Upper lobe of left lung (tissue), 6 donors: ENCODE results near the gene ADAP2. TPM values are rescaled to one million over a fixed set of nuclear protein-coding genes. Genes with fewer than 3 reads are reported as not detected.
"Not testable (repeated sequence)": the region's sequence is repeated elsewhere in the genome, so short reads cannot be mapped to it uniquely, and the experiment has no call there.

ENCODE experiments used
- ATAC-seq, 2 donors: fragments of 200-7000 bp; cut with Tn5 transposase; one replicate each; pipeline ENCODE4 v1.9.1; 2022; ENCODE audit warnings: mild to moderate bottlenecking in 2 of 2, moderate library complexity in 2 of 2; ENCODE audit not compliant: low FRiP score in 2 of 2
- DNase-seq, 2 donors: peaks; one replicate each; pipeline ENCODE4 v3.0.0-alpha.2; 2019 to 2020
- H3K27ac ChIP-seq, 4 donors: fragments of 200-600 bp; sonication (generic); one replicate each; pipeline ENCODE4 v1.5.1; 2016 to 2019
- H3K27me3 ChIP-seq, 4 donors: fragments of 200-600 bp; sonication (generic); one replicate each; pipeline ENCODE4 v1.5.1; 2017 to 2019
- H3K36me3 ChIP-seq, 4 donors: fragments of 200-600 bp; sonication (generic); one replicate each; pipeline ENCODE4 v1.5.1; 2016 to 2019
- H3K4me1 ChIP-seq, 4 donors: fragments of 200-600 bp; sonication (generic); one replicate each; pipeline ENCODE4 v1.5.1; 2018 to 2019
- H3K4me3 ChIP-seq, 4 donors: fragments of 200-600 bp; sonication (generic); one replicate each; pipeline ENCODE4 v1.5.1; 2017 to 2019; ENCODE audit warnings: mild to moderate bottlenecking in 2 of 4, moderate library complexity in 1 of 4
- H3K9me3 ChIP-seq, 4 donors: fragments of 200-600 bp; sonication (generic); one replicate each; pipeline ENCODE4 v1.5.1; 2018 to 2019
- EP300 ChIP-seq, 4 donors: sonication (generic); formaldehyde crosslinking; IDR thresholded peaks; one replicate each; pipeline ENCODE4 v1.5.1; 2017; ENCODE audit warnings: antibody characterized with exemption in 4 of 4, control low read depth in 2 of 4
- POLR2A ChIP-seq, 4 donors: fragments of 450-650 bp; IDR thresholded peaks; one replicate each; pipeline ENCODE4 v1.5.1; 2016 to 2017; ENCODE audit warnings: antibody characterized with exemption in 4 of 4, mild to moderate bottlenecking in 2 of 4
- POLR2AphosphoS5 ChIP-seq, 2 donors: sonication (generic); formaldehyde crosslinking; IDR thresholded peaks; one replicate each; pipeline ENCODE4 v1.5.1; 2017; ENCODE audit warnings: antibody characterized with exemption in 2 of 2
- WGBS, 2 donors: methylation state at CpG; one replicate each; pipeline ENCODE4 v1.1.5; 2017 to 2018; 5-methylcytosine and 5-hydroxymethylcytosine counted together
- total RNA-seq, 6 donors: library from RNA; depleted of rRNA in 4 of 6; stranded (reverse); fragments of >200 nt in 4 of 6; gene quantifications; one replicate each; pipeline versions ENCODE4 v1.1.0 to v1.2.1, GENCODE V29; 2016 to 2021
- TF ChIP-seq, protein P1 (sequence below), 6 experiments: fragments of 450-650 bp in 4 of 6; fragments of 200-600 bp in 2 of 6; sonication (generic) in 2 of 6; IDR thresholded peaks; one replicate each; pipeline ENCODE4 v1.5.1; 2016 to 2019; ENCODE audit warnings: antibody characterized with exemption in 6 of 6
- donor health status: DM: no; HTN: no; CAD: no; lungs with moderate emphysema.
- donor health status: DM: no; HTN: yes; CAD: no; lungs with severe emphysema.

ADAP2 gene
- total RNA-seq, 6 donors from 2014 or later = 15.8 to 54.5 (median 25.2) TPM

DNA sequence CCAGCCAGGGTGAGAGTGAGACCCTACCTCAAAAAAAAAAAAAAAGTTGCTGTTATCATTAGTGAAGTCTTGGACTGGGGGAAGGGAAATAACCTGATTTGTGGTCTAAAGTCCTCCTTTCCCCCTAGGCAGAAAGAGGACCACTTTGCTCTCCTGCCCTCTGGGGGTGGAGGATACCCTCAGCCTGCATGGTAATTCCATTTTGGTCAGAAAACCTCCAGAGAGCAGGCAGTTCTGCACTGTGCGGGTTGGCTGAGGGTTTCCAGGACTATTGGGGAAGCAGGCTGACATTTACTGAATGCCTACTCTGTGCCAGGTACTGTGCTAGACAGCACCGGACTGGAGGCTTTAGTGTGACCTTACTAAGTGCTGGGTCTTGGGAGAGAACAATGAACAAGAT lies 2.6 kb downstream of the ADAP2 start:
- TF ChIP-seq POLR2AphosphoS5 (IDR thresholded peaks at IDR 0.05) = no peak
- TF ChIP-seq, protein P1, sequence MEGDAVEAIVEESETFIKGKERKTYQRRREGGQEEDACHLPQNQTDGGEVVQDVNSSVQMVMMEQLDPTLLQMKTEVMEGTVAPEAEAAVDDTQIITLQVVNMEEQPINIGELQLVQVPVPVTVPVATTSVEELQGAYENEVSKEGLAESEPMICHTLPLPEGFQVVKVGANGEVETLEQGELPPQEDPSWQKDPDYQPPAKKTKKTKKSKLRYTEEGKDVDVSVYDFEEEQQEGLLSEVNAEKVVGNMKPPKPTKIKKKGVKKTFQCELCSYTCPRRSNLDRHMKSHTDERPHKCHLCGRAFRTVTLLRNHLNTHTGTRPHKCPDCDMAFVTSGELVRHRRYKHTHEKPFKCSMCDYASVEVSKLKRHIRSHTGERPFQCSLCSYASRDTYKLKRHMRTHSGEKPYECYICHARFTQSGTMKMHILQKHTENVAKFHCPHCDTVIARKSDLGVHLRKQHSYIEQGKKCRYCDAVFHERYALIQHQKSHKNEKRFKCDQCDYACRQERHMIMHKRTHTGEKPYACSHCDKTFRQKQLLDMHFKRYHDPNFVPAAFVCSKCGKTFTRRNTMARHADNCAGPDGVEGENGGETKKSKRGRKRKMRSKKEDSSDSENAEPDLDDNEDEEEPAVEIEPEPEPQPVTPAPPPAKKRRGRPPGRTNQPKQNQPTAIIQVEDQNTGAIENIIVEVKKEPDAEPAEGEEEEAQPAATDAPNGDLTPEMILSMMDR (IDR thresholded peaks at IDR 0.05) = no peak
- TF ChIP-seq EP300 (IDR thresholded peaks at IDR 0.05) = no peak
- TF ChIP-seq POLR2A (IDR thresholded peaks at IDR 0.05) = no peak
- Histone ChIP-seq H3K36me3 (no peaks in the 10 kb centered on the region), H3K27ac (no peak overlapping the region), H3K4me1 (peaks cover 9 to 23% (median 17%) of the 10 kb centered on the region in 4 donors), H3K4me3 (no peak overlapping the region), H3K27me3 (peaks cover 0 to 12% (median 6%) of the 10 kb centered on the region in 4 donors), H3K9me3 (no peaks in the 10 kb centered on the region)
- ATAC-seq = no peak
- DNase-seq = no peak
- 75 to 81% methylated on average over 2 of the region's 2 CpGs for whole genome bisulfite sequencing, 2 donors

- Histone ChIP-seq H3K27ac (no peak overlapping the region), H3K27me3 (peaks cover 0 to 12% (median 6%) of the 10 kb centered on the region in 4 donors), H3K9me3 (no peaks in the 10 kb centered on the region), H3K36me3 (no peaks in the 10 kb centered on the region), H3K4me1 (peaks cover 9 to 15% (median 14%) of the 10 kb centered on the region in 4 donors), H3K4me3 (no peak overlapping the region)
- WGBS, 2 donors = 73 to 82% methylated on average over 6 of the region's 6 CpGs
- ATAC-seq (no peak), DNase-seq (no peak)
- no peak for TF ChIP-seq EP300 (IDR thresholded peaks at IDR 0.05)
- TF ChIP-seq, protein P1 (IDR thresholded peaks at IDR 0.05) = no peak
- no peak for TF ChIP-seq POLR2AphosphoS5 (IDR thresholded peaks at IDR 0.05)
- TF ChIP-seq POLR2A (IDR thresholded peaks at IDR 0.05) = no peak
Observed at GRCh38 chr17:30926516-30926915, 4.8 kb downstream of the ADAP2 start.

DNA sequence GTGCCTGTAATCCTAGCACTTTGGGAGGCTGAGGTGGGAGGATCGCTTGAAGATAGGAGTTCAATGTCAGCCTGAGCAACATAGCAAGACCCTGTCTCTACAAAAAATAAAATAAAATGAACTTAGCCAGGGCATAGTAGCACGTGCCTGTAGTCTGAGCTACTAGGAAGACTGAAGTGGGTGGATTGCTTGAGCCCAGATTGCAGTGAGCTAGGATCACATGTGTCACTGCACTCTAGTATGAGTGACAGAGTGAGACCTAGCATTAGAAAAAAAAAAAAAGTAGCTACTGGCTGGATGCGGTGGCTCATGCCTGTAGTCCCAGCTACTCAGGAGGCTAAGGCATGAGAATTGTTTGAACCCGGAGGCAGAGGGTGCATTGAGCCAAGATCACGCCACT lies 6.0 kb downstream of the ADAP2 start:
- WGBS, 2 donors = 90 to 92% methylated on average over 5 of the region's 5 CpGs
- ATAC-seq (no peak), DNase-seq (no peak)
- no peaks in the 10 kb centered on the region for H3K9me3 ChIP-seq
- H3K27me3 ChIP-seq = peaks cover 0 to 2% (median under 1%) of the 10 kb centered on the region in 4 donors
- peaks cover 1 to 4% (median 2%) of the 10 kb centered on the region in 4 donors for H3K4me1 ChIP-seq
- no peak overlapping the region for H3K27ac ChIP-seq
- H3K4me3 ChIP-seq = no peak overlapping the region
- H3K36me3 ChIP-seq = peaks cover 0 to 3% (median 0%) of the 10 kb centered on the region in 4 donors
- TF ChIP-seq, protein P1 (IDR thresholded peaks at IDR 0.05) = no peak
- TF ChIP-seq POLR2A (IDR thresholded peaks at IDR 0.05) = no peak
- no peak for TF ChIP-seq EP300 (IDR thresholded peaks at IDR 0.05)
- TF ChIP-seq POLR2AphosphoS5 (IDR thresholded peaks at IDR 0.05) = no peak

DNA sequence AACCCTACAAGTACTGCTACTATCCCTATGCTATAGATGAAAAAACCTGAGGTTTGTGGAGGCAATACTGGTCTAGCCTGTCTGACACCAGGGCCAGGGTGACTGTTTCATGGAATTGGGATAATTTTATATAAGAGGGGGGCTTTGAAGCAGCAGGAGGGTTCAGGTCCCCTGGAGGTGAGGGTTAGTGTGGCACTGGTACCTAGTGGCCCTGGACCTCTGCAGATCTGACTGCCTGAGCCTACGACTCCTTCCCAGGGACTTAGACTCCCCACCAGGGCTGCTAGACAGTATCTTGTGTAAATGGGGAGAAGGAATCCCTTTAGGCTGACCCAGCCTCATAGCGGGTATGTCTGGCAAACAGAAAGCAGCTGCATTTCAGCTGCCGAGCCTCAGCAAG lies 6.8 kb downstream of the ADAP2 start:
- ATAC-seq (no peak), DNase-seq (no peak)
- Histone ChIP-seq H3K4me1 (no peaks in the 10 kb centered on the region), H3K27ac (no peak overlapping the region), H3K4me3 (no peak overlapping the region), H3K27me3 (no peaks in the 10 kb centered on the region), H3K36me3 (peaks cover 0 to 4% (median 0%) of the 10 kb centered on the region in 4 donors), H3K9me3 (no peaks in the 10 kb centered on the region)
- 85 to 87% methylated on average over 3 of the region's 3 CpGs for WGBS, 2 donors
- TF ChIP-seq POLR2AphosphoS5 (IDR thresholded peaks at IDR 0.05) (no peak), EP300 (IDR thresholded peaks at IDR 0.05) (no peak), POLR2A (IDR thresholded peaks at IDR 0.05) (no peak)
- TF ChIP-seq, protein P1 (IDR thresholded peaks at IDR 0.05) = no peak

DNA sequence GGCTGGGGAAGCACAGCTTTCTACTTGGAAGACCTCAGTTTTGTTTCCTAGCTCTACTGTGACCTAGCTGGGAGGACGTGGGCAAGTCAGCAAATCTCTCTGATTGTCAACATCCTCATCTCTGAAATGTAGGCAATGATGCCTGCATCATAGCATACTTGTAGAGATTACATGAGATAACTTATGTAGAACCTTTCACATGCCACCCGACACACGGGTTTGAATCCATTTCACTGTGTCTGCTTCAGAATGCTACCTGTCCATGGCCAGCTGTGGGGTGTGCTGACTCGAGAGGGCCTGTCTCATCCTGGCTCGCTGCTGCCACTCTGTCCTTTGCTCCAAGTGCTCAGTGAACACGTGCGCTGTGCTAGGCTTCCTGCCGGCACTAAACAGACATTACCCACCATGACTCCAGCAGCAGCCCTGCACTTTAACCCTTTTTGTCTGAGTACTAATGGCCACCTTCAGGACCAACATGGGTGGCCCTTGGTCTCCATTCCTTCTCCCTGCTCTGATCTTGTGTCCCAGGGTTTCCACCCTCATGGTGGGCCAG lies 7.4 kb downstream of the ADAP2 start:
- H3K27ac ChIP-seq = no peak overlapping the region
- WGBS, 2 donors = 68 to 75% methylated on average over 8 of the region's 8 CpGs
- no peaks in the 10 kb centered on the region for H3K9me3 ChIP-seq
- TF ChIP-seq EP300 (IDR thresholded peaks at IDR 0.05) = no peak
- TF ChIP-seq POLR2AphosphoS5 (IDR thresholded peaks at IDR 0.05) = no peak
- no peak for TF ChIP-seq POLR2A (IDR thresholded peaks at IDR 0.05)
- TF ChIP-seq, protein P1 (IDR thresholded peaks at IDR 0.05) = no peak
- H3K4me3 ChIP-seq = no peak overlapping the region
- H3K27me3 ChIP-seq = no peaks in the 10 kb centered on the region
- ATAC-seq (no peak), DNase-seq (no peak)
- no peaks in the 10 kb centered on the region for H3K4me1 ChIP-seq
- H3K36me3 ChIP-seq = peaks cover 0 to 4% (median 0%) of the 10 kb centered on the region in 4 donors

DNA sequence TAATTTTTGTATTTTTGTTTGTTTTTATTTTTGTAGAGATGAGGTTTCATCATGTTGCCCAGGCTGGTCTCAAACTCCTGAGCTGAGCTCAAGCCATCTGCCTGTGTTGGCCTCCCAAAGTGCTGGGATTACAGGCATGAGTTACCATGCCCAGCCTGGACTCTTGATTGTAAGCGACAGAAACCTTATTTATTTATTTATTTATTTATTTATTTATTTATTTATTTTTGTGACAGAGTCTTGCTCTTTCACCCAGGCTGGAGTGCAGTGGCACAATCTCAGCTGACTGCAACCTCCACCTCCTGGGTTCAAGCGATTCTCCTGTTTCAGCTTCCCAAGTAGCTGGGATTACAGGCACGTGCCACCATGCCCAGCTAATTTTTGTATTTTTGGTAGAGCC lies 8.1 kb downstream of the ADAP2 start:
- DNase-seq, ATAC-seq, H3K36me3 ChIP-seq, H3K9me3 ChIP-seq, H3K4me1 ChIP-seq, H3K27me3 ChIP-seq, H3K4me3 ChIP-seq, H3K27ac ChIP-seq: not testable (repeated sequence)
- WGBS, 2 donors = 95 to 97% methylated on average over 3 of the region's 3 CpGs
